DND-41 (cell line): ENCODE measurements around the gene NCK1.

ENCODE experiments used
- ATAC-seq: fragments of 200-7000 bp; cut with Tn5 transposase; 3 replicates; pipeline ENCODE4 v1.9.1; 2021; ENCODE audit warnings: low read depth; ENCODE audit not compliant: insufficient read depth
- DNase-seq: peaks from one replicate; pipeline ENCODE4 v3.0.0-alpha.2; 2020
- H2AFZ ChIP-seq: 2 replicates; pipeline ENCODE4 v1.6.0; 2012; ENCODE audit warnings: low read depth, low read length
- H3K27ac ChIP-seq: 2 replicates; pipeline ENCODE4 v1.5.1; 2012; ENCODE audit warnings: low read length, inconsistent platforms
- H3K27me3 ChIP-seq: fragments of 200-600 bp; sonication (generic); 2 replicates; pipeline ENCODE4 v1.6.0; 2012; ENCODE audit warnings: low read length, mild to moderate bottlenecking, inconsistent platforms; ENCODE audit not compliant: insufficient read depth, poor library complexity
- H3K36me3 ChIP-seq: 2 replicates; pipeline ENCODE4 v1.5.1; 2012; ENCODE audit warnings: low read length, inconsistent platforms; ENCODE audit not compliant: insufficient read depth
- H3K4me1 ChIP-seq: 2 replicates; pipeline ENCODE4 v1.5.1; 2012; ENCODE audit warnings: mild to moderate bottlenecking, low read length; ENCODE audit not compliant: insufficient read depth
- H3K4me2 ChIP-seq: 2 replicates; pipeline ENCODE4 v1.6.0; 2012; ENCODE audit warnings: mild to moderate bottlenecking, moderate library complexity, low read length, inconsistent platforms; ENCODE audit not compliant: insufficient read depth
- H3K4me3 ChIP-seq, 2 experiments: fragments of 200-600 bp in 1 of 2; shearing (Covaris generic) in 1 of 2; 2 replicates each; pipeline ENCODE4 v1.5.1; 2012 to 2016; ENCODE audit warnings: inconsistent platforms in 2 of 2, low read length in 2 of 2, mild to moderate bottlenecking in 2 of 2, low read depth in 1 of 2, moderate library complexity in 1 of 2
- H3K79me2 ChIP-seq: 2 replicates; pipeline ENCODE4 v1.6.0; 2012; ENCODE audit warnings: low read length, inconsistent platforms; ENCODE audit not compliant: insufficient read depth
- H3K9ac ChIP-seq: 2 replicates; pipeline ENCODE4 v1.6.0; 2012; ENCODE audit warnings: low read depth, mild to moderate bottlenecking, inconsistent platforms, low read length, moderate library complexity
- H3K9me3 ChIP-seq: 2 replicates; pipeline ENCODE4 v1.5.1; 2012; ENCODE audit warnings: low read length, moderate library complexity, mild to moderate bottlenecking, inconsistent platforms; ENCODE audit not compliant: insufficient read depth, severe bottlenecking
- H4K20me1 ChIP-seq: 2 replicates; pipeline ENCODE4 v1.6.0; 2012; ENCODE audit warnings: low read length; ENCODE audit not compliant: insufficient read depth
- EZH2 ChIP-seq: IDR thresholded peaks from 3 replicates; pipeline ENCODE4 v1.6.1; 2012; ENCODE audit warnings: borderline replicate concordance, low read depth, mild to moderate bottlenecking, moderate library complexity, low read length, inconsistent platforms; ENCODE audit not compliant: severe bottlenecking
- TF ChIP-seq, protein P1 (sequence below): IDR thresholded peaks from 2 replicates; pipeline ENCODE4 v1.5.1; 2012; ENCODE audit warnings: borderline replicate concordance, low read length, moderate library complexity, mild to moderate bottlenecking; ENCODE audit not compliant: poor library complexity, severe bottlenecking; ENCODE audit errors: extremely low read depth

Gene NCK1

DNA sequence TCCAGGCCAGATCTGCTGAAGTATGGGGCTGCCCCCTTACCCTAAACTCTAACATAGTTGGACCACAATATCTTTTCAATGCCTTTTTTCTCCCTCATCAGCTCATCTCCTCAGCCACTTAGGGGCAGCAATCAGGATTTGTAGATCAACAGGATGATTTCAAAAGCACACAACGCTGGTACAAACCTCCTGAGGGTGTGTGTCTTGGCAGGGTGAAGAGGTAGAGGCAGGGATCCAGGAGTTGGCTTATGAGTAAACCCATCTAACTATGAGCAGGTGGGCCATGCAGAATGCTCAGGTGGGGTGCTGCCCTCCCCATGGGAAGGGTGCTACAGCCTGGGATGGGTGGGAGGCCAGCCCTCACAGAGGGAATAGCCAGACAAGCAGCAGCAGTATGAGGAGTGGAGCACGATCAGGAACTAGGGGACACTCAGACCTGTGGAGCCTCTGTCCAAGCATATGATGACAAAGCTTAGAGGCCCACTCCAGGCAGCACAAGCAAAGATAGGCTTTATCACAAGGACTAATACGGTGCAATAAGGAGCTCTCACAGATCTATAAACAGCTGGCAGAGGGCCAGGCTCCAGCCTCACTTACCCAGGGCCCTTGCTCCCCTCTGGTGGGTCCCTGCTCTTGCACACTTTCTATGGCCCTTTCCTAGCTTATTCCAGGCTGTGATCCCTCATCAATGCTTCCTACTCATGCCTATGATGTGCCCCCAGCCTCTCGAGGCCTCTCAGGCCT, 127.9 kb downstream of the NCK1 start:
- Histone ChIP-seq H3K79me2 (no peaks in the 10 kb centered on the region), H3K27ac (peak overlapping the region; percentile 20; the same call in 1 of the 2 replicates), H3K4me2 (no peak overlapping the region), H4K20me1 (no peaks in the 10 kb centered on the region), H3K4me1 (no peaks in the 10 kb centered on the region), H3K9ac (no peak overlapping the region), H3K9me3 (no peaks in the 10 kb centered on the region), H3K36me3 (no peaks in the 10 kb centered on the region), H3K27me3 (no peaks in the 10 kb centered on the region), H2AFZ (no peak overlapping the region), H3K4me3 (no peak overlapping the region)
- no peak for DNase-seq
- TF ChIP-seq, protein P1, sequence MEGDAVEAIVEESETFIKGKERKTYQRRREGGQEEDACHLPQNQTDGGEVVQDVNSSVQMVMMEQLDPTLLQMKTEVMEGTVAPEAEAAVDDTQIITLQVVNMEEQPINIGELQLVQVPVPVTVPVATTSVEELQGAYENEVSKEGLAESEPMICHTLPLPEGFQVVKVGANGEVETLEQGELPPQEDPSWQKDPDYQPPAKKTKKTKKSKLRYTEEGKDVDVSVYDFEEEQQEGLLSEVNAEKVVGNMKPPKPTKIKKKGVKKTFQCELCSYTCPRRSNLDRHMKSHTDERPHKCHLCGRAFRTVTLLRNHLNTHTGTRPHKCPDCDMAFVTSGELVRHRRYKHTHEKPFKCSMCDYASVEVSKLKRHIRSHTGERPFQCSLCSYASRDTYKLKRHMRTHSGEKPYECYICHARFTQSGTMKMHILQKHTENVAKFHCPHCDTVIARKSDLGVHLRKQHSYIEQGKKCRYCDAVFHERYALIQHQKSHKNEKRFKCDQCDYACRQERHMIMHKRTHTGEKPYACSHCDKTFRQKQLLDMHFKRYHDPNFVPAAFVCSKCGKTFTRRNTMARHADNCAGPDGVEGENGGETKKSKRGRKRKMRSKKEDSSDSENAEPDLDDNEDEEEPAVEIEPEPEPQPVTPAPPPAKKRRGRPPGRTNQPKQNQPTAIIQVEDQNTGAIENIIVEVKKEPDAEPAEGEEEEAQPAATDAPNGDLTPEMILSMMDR, result no peak
- TF ChIP-seq EZH2, result no peak
- no peak for ATAC-seq

DNA sequence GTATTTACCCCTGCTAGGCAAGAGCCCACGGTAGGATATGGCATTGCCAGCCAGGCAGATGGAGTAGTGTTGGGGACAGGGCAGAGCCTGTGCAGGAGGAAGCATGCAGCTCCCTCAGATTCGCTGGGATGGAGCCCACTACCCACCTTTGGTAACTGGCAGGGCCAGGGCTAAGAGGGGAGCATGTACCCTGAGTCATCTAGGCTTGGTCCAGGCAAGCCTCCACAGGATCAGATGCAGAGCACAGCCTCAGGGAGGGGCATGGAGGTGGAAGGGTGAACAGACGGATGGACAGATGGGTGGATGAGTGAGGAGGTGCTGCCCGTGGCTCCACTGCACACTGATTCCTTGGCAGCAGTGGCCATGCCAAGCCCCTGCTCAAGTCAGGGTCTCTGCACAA, 128.8 kb downstream of the NCK1 start:
- no peak overlapping the region for H3K4me2 ChIP-seq
- no peaks in the 10 kb centered on the region for H3K9me3 ChIP-seq
- H3K36me3 ChIP-seq, result no peaks in the 10 kb centered on the region
- H3K79me2 ChIP-seq, result no peaks in the 10 kb centered on the region
- no peak overlapping the region for H3K27ac ChIP-seq
- no peak overlapping the region for H3K9ac ChIP-seq
- no peak overlapping the region for H3K4me3 ChIP-seq
- ATAC-seq (no peak), DNase-seq (no peak)
- TF ChIP-seq, protein P1, result no peak
- TF ChIP-seq EZH2, result no peak
- H3K27me3 ChIP-seq, result no peaks in the 10 kb centered on the region
- no peak overlapping the region for H2AFZ ChIP-seq
- H4K20me1 ChIP-seq, result no peaks in the 10 kb centered on the region
- no peaks in the 10 kb centered on the region for H3K4me1 ChIP-seq

DNA sequence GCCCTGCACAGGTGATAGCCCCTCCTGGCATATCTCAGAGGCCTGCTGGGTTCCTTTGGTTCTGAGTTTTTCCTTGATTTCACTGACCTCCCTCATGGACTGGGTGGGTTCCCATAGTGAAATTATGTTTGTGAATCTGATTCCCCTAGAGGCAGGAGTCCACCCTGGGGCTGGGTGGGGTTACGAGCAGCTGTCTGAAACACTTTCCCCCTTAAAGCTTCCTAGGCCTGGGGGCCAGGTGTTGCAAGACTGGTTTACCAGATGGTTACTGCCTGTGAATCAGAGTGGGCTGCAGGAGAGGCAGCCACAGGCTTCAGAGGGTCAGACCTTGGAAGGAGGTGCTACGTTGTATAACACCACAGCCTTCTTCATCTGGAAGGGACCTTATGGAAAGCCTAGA, 130.1 kb downstream of the NCK1 start:
- Histone ChIP-seq H3K4me3 (no peak overlapping the region), H3K27me3 (no peaks in the 10 kb centered on the region), H3K36me3 (no peaks in the 10 kb centered on the region), H3K27ac (no peak overlapping the region), H3K9me3 (no peaks in the 10 kb centered on the region), H2AFZ (no peak overlapping the region), H3K4me2 (no peak overlapping the region), H3K4me1 (no peaks in the 10 kb centered on the region), H3K79me2 (no peaks in the 10 kb centered on the region), H4K20me1 (no peaks in the 10 kb centered on the region), H3K9ac (no peak overlapping the region)
- ATAC-seq (0 out of 3 replicates have a peak, but pooled peaks have one; percentile 27), DNase-seq (no peak)
- TF ChIP-seq, protein P1, result no peak
- no peak for TF ChIP-seq EZH2
